ENCODE results near the gene PRR15L.

GRCh38 chr17:47956791-47957590 lies 692 bp downstream of the PRR15L start:
- no peak for TF ChIP-seq CTCF (IDR thresholded peaks at IDR 0.05)
- no peak for TF ChIP-seq POLR2A (IDR thresholded peaks at IDR 0.05)

Measured in heart left ventricle (tissue), 13 donors.